ENCODE data around the gene FBXO11. TPM values are rescaled to one million over a fixed set of nuclear protein-coding genes. Genes with fewer than 3 reads are reported as not detected.
"Not testable (repeated sequence)": the region's sequence is repeated elsewhere in the genome, so short reads cannot be mapped to it uniquely, and the experiment has no call there.

Gene FBXO11
- total RNA-seq, 2 experiments from 2014 or later, result 36.3 to 36.4 TPM

- Mint-ChIP-seq H3K27me3 (no peaks in the 10 kb centered on the region), H3K9me3 (peaks cover 2% of the 10 kb centered on the region), H3K4me1 (peaks cover 58% of the 10 kb centered on the region), H3K27ac (peak overlapping the region; percentile 68), H3K4me3 (no peak overlapping the region), H3K36me3 (peaks cover 32% of the 10 kb centered on the region)
- no peak for DNase-seq
Measured at GRCh38 chr2:47888581-47889280, 17.6 kb downstream of the FBXO11 start.

GRCh38 chr2:47876912-47877311 lies 29.4 kb downstream of the FBXO11 start:
- H3K27ac Mint-ChIP-seq, result no peak overlapping the region

GRCh38 chr2:47872941-47873340 lies 33.4 kb downstream of the FBXO11 start:
- H3K4me3 Mint-ChIP-seq, result no peak overlapping the region
- no peak overlapping the region for H3K27ac Mint-ChIP-seq
- H3K27me3 Mint-ChIP-seq, result no peaks in the 10 kb centered on the region
- no peak for DNase-seq
- peaks cover 37% of the 10 kb centered on the region for H3K36me3 Mint-ChIP-seq
- peaks cover 5% of the 10 kb centered on the region for H3K9me3 Mint-ChIP-seq
- peaks cover 59% of the 10 kb centered on the region for H3K4me1 Mint-ChIP-seq

More at GRCh38 chr2:47876912-47877311, 29.4 kb downstream of the FBXO11 start:
- H3K9me3 Mint-ChIP-seq, result peaks cover 1% of the 10 kb centered on the region
- H3K36me3 Mint-ChIP-seq, result peaks cover 26% of the 10 kb centered on the region
- H3K27me3 Mint-ChIP-seq, result no peaks in the 10 kb centered on the region
- DNase-seq, result no peak
- peaks cover 39% of the 10 kb centered on the region for H3K4me1 Mint-ChIP-seq
- H3K4me3 Mint-ChIP-seq, result no peak overlapping the region

- H3K36me3 Mint-ChIP-seq, result peaks cover 34% of the 10 kb centered on the region
- H3K9me3 Mint-ChIP-seq, result peaks cover 4% of the 10 kb centered on the region
- H3K4me3 Mint-ChIP-seq, result no peak overlapping the region
- H3K27ac Mint-ChIP-seq, result peak overlapping the region; percentile 69
- H3K27me3 Mint-ChIP-seq, result no peaks in the 10 kb centered on the region
- H3K4me1 Mint-ChIP-seq, result peaks cover 73% of the 10 kb centered on the region
- no peak for DNase-seq
Measured at GRCh38 chr2:47870641-47871540, 35.4 kb downstream of the FBXO11 start.

GRCh38 chr2:47869859-47870595 lies 36.3 kb downstream of the FBXO11 start:
- H3K9me3 Mint-ChIP-seq, result peaks cover 4% of the 10 kb centered on the region
- DNase-seq, result no peak
- H3K4me1 Mint-ChIP-seq, result peaks cover 78% of the 10 kb centered on the region
- no peaks in the 10 kb centered on the region for H3K27me3 Mint-ChIP-seq
- peaks cover 36% of the 10 kb centered on the region for H3K36me3 Mint-ChIP-seq
- H3K27ac Mint-ChIP-seq, result peak overlapping the region; percentile 30
- H3K4me3 Mint-ChIP-seq, result no peak overlapping the region

- Mint-ChIP-seq H3K4me1 (peaks cover 81% of the 10 kb centered on the region), H3K4me3 (no peak overlapping the region)
- DNase-seq, result no peak
Measured at GRCh38 chr2:47868611-47869352, 37.5 kb downstream of the FBXO11 start.

GRCh38 chr2:47867205-47867604 lies 39.1 kb downstream of the FBXO11 start:
- peaks cover 39% of the 10 kb centered on the region for H3K36me3 Mint-ChIP-seq
- no peaks in the 10 kb centered on the region for H3K27me3 Mint-ChIP-seq
- peak overlapping the region; percentile 38 for H3K27ac Mint-ChIP-seq
- peaks cover 79% of the 10 kb centered on the region for H3K4me1 Mint-ChIP-seq
- no peak overlapping the region for H3K4me3 Mint-ChIP-seq
- H3K9me3 Mint-ChIP-seq, result peaks cover 5% of the 10 kb centered on the region
- DNase-seq, result no peak

More at GRCh38 chr2:47868611-47869352, 37.5 kb downstream of the FBXO11 start:
- Mint-ChIP-seq H3K36me3 (peaks cover 36% of the 10 kb centered on the region), H3K27me3 (no peaks in the 10 kb centered on the region), H3K27ac (no peak overlapping the region), H3K9me3 (peaks cover 4% of the 10 kb centered on the region)

GRCh38 chr2:47864566-47864965 lies 41.7 kb downstream of the FBXO11 start:
- Mint-ChIP-seq H3K9me3 (peaks cover 1% of the 10 kb centered on the region), H3K4me1 (peaks cover 66% of the 10 kb centered on the region), H3K27ac (no peak overlapping the region)

GRCh38 chr2:47862949-47863348 lies 43.3 kb downstream of the FBXO11 start:
- no peaks in the 10 kb centered on the region for H3K27me3 Mint-ChIP-seq
- H3K36me3 Mint-ChIP-seq, result peaks cover 13% of the 10 kb centered on the region
- H3K9me3 Mint-ChIP-seq, result peaks cover 1% of the 10 kb centered on the region
- H3K4me3 Mint-ChIP-seq, result no peak overlapping the region
- no peak overlapping the region for H3K27ac Mint-ChIP-seq
- H3K4me1 Mint-ChIP-seq, result peaks cover 58% of the 10 kb centered on the region
- DNase-seq, result no peak

More at GRCh38 chr2:47864566-47864965, 41.7 kb downstream of the FBXO11 start:
- H3K4me3 Mint-ChIP-seq, result no peak overlapping the region
- H3K36me3 Mint-ChIP-seq, result peaks cover 26% of the 10 kb centered on the region
- DNase-seq, result no peak
- H3K27me3 Mint-ChIP-seq, result no peaks in the 10 kb centered on the region

- H3K36me3 Mint-ChIP-seq, H3K9me3 Mint-ChIP-seq, H3K27me3 Mint-ChIP-seq, H3K27ac Mint-ChIP-seq, H3K4me3 Mint-ChIP-seq, DNase-seq: not testable (repeated sequence)
- peaks cover 54% of the 10 kb centered on the region for H3K4me1 Mint-ChIP-seq
Measured at GRCh38 chr2:47853067-47853777, 53.1 kb downstream of the FBXO11 start.

GRCh38 chr2:47850198-47850597 lies 56.1 kb downstream of the FBXO11 start:
- H3K4me3 Mint-ChIP-seq, result no peak overlapping the region
- H3K36me3 Mint-ChIP-seq, result peaks cover 11% of the 10 kb centered on the region
- no peaks in the 10 kb centered on the region for H3K9me3 Mint-ChIP-seq
- DNase-seq, result no peak
- no peaks in the 10 kb centered on the region for H3K27me3 Mint-ChIP-seq
- H3K27ac Mint-ChIP-seq, result no peak overlapping the region
- peaks cover 40% of the 10 kb centered on the region for H3K4me1 Mint-ChIP-seq

GRCh38 chr2:47849368-47849767 lies 56.9 kb downstream of the FBXO11 start:
- Mint-ChIP-seq H3K36me3 (peaks cover 11% of the 10 kb centered on the region), H3K4me1 (peaks cover 42% of the 10 kb centered on the region), H3K27ac (no peak overlapping the region), H3K27me3 (no peaks in the 10 kb centered on the region), H3K9me3 (no peaks in the 10 kb centered on the region), H3K4me3 (no peak overlapping the region)
- no peak for DNase-seq

- no peak for DNase-seq
- H3K4me1 Mint-ChIP-seq, result peaks cover 30% of the 10 kb centered on the region
- no peak overlapping the region for H3K27ac Mint-ChIP-seq
- peaks cover 13% of the 10 kb centered on the region for H3K36me3 Mint-ChIP-seq
- H3K27me3 Mint-ChIP-seq, result no peaks in the 10 kb centered on the region
- H3K4me3 Mint-ChIP-seq, result no peak overlapping the region
- no peaks in the 10 kb centered on the region for H3K9me3 Mint-ChIP-seq
Measured at GRCh38 chr2:47844162-47844561, 62.1 kb downstream of the FBXO11 start.

- Mint-ChIP-seq H3K36me3 (peaks cover 13% of the 10 kb centered on the region), H3K27ac (peak overlapping the region; percentile 31), H3K4me3 (no peak overlapping the region), H3K27me3 (no peaks in the 10 kb centered on the region), H3K4me1 (peaks cover 32% of the 10 kb centered on the region), H3K9me3 (no peaks in the 10 kb centered on the region)
- DNase-seq, result no peak
Measured at GRCh38 chr2:47843407-47843806, 62.9 kb downstream of the FBXO11 start.
